GM23338 (cell line): ENCODE results near the gene PHLDB1. TPM values are rescaled to one million over a fixed set of nuclear protein-coding genes. Genes with fewer than 3 reads are reported as not detected.

Experiments used
- CREB1 ChIP-seq: fragments of 250-450 bp; sonication (Bioruptor Pico); IDR thresholded peaks from 2 replicates; pipeline ENCODE4 v1.5.0; 2020; ENCODE audit warnings: low read depth, mild to moderate bottlenecking, moderate library complexity
- EZH2phosphoT487 ChIP-seq: fragments of 200-600 bp; sonication (generic); IDR thresholded peaks from one replicate; pipeline ENCODE4 v1.8.1; 2018; ENCODE audit warnings: antibody characterized with exemption; ENCODE audit not compliant: unreplicated experiment
- JUNB ChIP-seq: IDR thresholded peaks from one replicate; pipeline ENCODE4 v1.6.1; 2016; ENCODE audit warnings: antibody characterized with exemption; ENCODE audit not compliant: unreplicated experiment
- REST ChIP-seq: IDR thresholded peaks from one replicate; pipeline ENCODE4 v1.6.1; 2018; ENCODE audit warnings: antibody characterized with exemption; ENCODE audit not compliant: unreplicated experiment
- ZNF331 ChIP-seq: fragments of 250-450 bp; sonication (Bioruptor Pico); IDR thresholded peaks from 2 replicates; pipeline ENCODE4 v1.5.0; 2020; ENCODE audit warnings: low read depth, mild to moderate bottlenecking, moderate library complexity
- ZNF462 ChIP-seq: fragments of 250-450 bp; sonication (Bioruptor Pico); IDR thresholded peaks from 2 replicates; pipeline ENCODE4 v1.5.0; 2020; ENCODE audit warnings: mild to moderate bottlenecking, moderate library complexity
- polyA plus RNA-seq: library from polyadenylated mRNA; unstranded; fragments of >200 nt; fragmentation: Nextera tagmentation; extraction: Ambion mirVana; gene quantifications from 2 replicates; pipeline ENCODE4 v1.2.1, GENCODE V29; 2016
- total RNA-seq: library from RNA; depleted of rRNA; stranded (reverse); fragments of >200 nt; shearing (Covaris generic); gene quantifications from 2 replicates; pipeline ENCODE4 v1.2.3, GENCODE V29; 2014

The PHLDB1 gene
- total and polyA plus RNA-seq, 2 experiments from 2014 or later, result 46.0 to 85.2 TPM

GRCh38 chr11:118659953-118660680 lies 52.7 kb downstream of the PHLDB1 start (continued):
- TF ChIP-seq REST, result no peak
- TF ChIP-seq CREB1 (CRISPR knock-in tag), result no peak
- no peak for TF ChIP-seq ZNF331
- no peak for TF ChIP-seq ZNF462 (CRISPR knock-in tag)
- TF ChIP-seq EZH2phosphoT487, result no peak
- TF ChIP-seq JUNB, result no peak
